K562 (cell line): ENCODE data around the gene KRTAP12-2. TPM values are rescaled to one million over a fixed set of nuclear protein-coding genes. Genes with fewer than 3 reads are reported as not detected.

Experiments used
- ATAC-seq: fragments of 200-7000 bp; cut with Tn5 transposase; 3 replicates; pipeline ENCODE4 v1.9.1; 2020; ENCODE audit warnings: moderate library complexity
- Bru-seq: library from RNA; stranded (reverse); fragments of 400-500 nt; gene quantifications from one replicate; lab custom pipeline; 2021; lab: Mats Ljungman, UMichigan
- BruChase-seq, 2 experiments: library from RNA; stranded (reverse); fragments of 400-500 nt; gene quantifications; one replicate each; lab custom pipeline; 2021; lab: Mats Ljungman, UMichigan
- BruUV-seq: library from RNA; stranded (reverse); fragments of 400-500 nt; replicated peaks from 2 replicates; lab custom pipeline; 2021; lab: Mats Ljungman, UMichigan
- CTCF ChIA-PET: fragments of 300-600 bp; formaldehyde crosslinking; extraction: SDS; loops from one replicate; lab custom pipeline; 2021; ENCODE audit warnings: low intra/inter-chr PET ratio; lab: Yijun Ruan, JAX
- POLR2A ChIA-PET: fragments of 300-600, 350-650 bp; sonication (Branson Sonifier 250); formaldehyde crosslinking; extraction: SDS; loops from one replicate; lab custom pipeline; 2021; ENCODE audit warnings: antibody characterized with exemption, inconsistent platforms; lab: Yijun Ruan, JAX
- DNase-seq, 4 experiments: peaks; one replicate each; pipeline versions ENCODE4 v3.0.0 to v3.0.0-alpha.2; 2011 to 2018; ENCODE audit warnings: low spot score in 3 of 4, mixed read lengths in 3 of 4; ENCODE audit errors: extremely low read depth in 1 of 4
- FAIRE-seq: peaks from 2 replicates; lab custom pipeline; 2011; peaks lifted over from hg19 to GRCh38; lab: Jason Lieb, UNC
- H2AFZ ChIP-seq: 2 replicates; pipeline ENCODE4 v1.6.0; 2011; ENCODE audit warnings: low read depth, low read length, control low read depth, inconsistent platforms
- H3K27ac ChIP-seq: fragments of 200-600 bp; 3 replicates; pipeline ENCODE4 v1.8.0; 2011; ENCODE audit warnings: low read depth, mild to moderate bottlenecking, control low read depth, inconsistent platforms, low read length, moderate library complexity, mixed read lengths; ENCODE audit errors: extremely low read depth
- H3K27me3 ChIP-seq, 2 experiments: fragments of 300-600 bp in 1 of 2; 2 replicates in 1 of 2; 3 replicates in 1 of 2; pipeline versions ENCODE4 v1.6.0 to v1.8.0; 2011; ENCODE audit warnings: inconsistent platforms in 2 of 2, low read length in 2 of 2, mild to moderate bottlenecking in 1 of 2, mixed read lengths in 1 of 2, moderate library complexity in 1 of 2; ENCODE audit not compliant: control insufficient read depth in 2 of 2, insufficient read depth in 2 of 2
- H3K36me3 ChIP-seq: fragments of 300-600 bp; 3 replicates; pipeline ENCODE4 v1.8.0; 2011; ENCODE audit warnings: mild to moderate bottlenecking, low read length, inconsistent platforms; ENCODE audit not compliant: control insufficient read depth, insufficient read depth
- H3K4me1 ChIP-seq, 2 experiments: fragments of 200-600 bp in 1 of 2; replicated peaks in 1 of 2; 2 replicates in 1 of 2; 3 replicates in 1 of 2; pipeline versions ENCODE4 v1.5.1 to v1.8.0; 2011; ENCODE audit warnings: inconsistent platforms in 2 of 2, low read length in 2 of 2, mild to moderate bottlenecking in 1 of 2, mixed read lengths in 1 of 2, moderate library complexity in 1 of 2; ENCODE audit not compliant: control insufficient read depth in 2 of 2, insufficient read depth in 2 of 2
- H3K4me2 ChIP-seq: 2 replicates; pipeline ENCODE4 v1.6.1; 2011; ENCODE audit warnings: low read length, control low read depth, inconsistent platforms, mixed read lengths; ENCODE audit not compliant: insufficient read depth
- H3K4me3 ChIP-seq: fragments of 200-600 bp; sonication (generic), shearing (Covaris generic); 2 replicates; pipeline ENCODE4 v1.5.1; 2016; ENCODE audit warnings: control low read depth, inconsistent platforms
- H3K79me2 ChIP-seq: fragments of 200-600 bp; 3 replicates; pipeline ENCODE4 v1.8.0; 2011; ENCODE audit warnings: low read length, inconsistent platforms; ENCODE audit not compliant: control insufficient read depth, insufficient read depth
- H3K9ac ChIP-seq, 2 experiments: 2 replicates each; pipeline versions ENCODE4 v1.6.0 to v1.6.1; 2011; ENCODE audit warnings: low read depth in 2 of 2, low read length in 2 of 2, control low read depth in 1 of 2, inconsistent platforms in 1 of 2, mild to moderate bottlenecking in 1 of 2, mixed read lengths in 1 of 2; ENCODE audit not compliant: insufficient read depth in 1 of 2
- H3K9me1 ChIP-seq: one replicate; pipeline ENCODE4 v1.6.0; 2011; ENCODE audit warnings: inconsistent platforms, mild to moderate bottlenecking, low read length, moderate library complexity; ENCODE audit not compliant: control insufficient read depth, insufficient read depth
- H3K9me3 ChIP-seq: replicated peaks from 2 replicates; pipeline ENCODE4 v1.5.1; 2011; ENCODE audit warnings: low read depth, low read length, inconsistent platforms; ENCODE audit not compliant: control insufficient read depth, insufficient read depth
- H4K20me1 ChIP-seq: replicated peaks from 2 replicates; pipeline ENCODE4 v1.6.1; 2011; ENCODE audit warnings: low read length, inconsistent platforms, mixed read lengths; ENCODE audit not compliant: control insufficient read depth, insufficient read depth
- IRF1 ChIP-seq: sonication (generic); formaldehyde crosslinking; IDR thresholded peaks from 2 replicates; pipeline ENCODE4 v1.8.0; 2022; ENCODE audit warnings: missing genetic modification reagents, mild to moderate bottlenecking, borderline replicate concordance
- WGBS: fragments of 100-300 bp; shearing (Covaris generic); methylation state at CpG from one replicate; pipeline ENCODE4 v1.1.6; 2016; ENCODE audit warnings: low coverage, mixed read lengths; ENCODE audit not compliant: insufficient coverage; ENCODE audit errors: missing lambda C conversion rate; 5-methylcytosine and 5-hydroxymethylcytosine counted together
- in situ Hi-C: fragments of 300-500 bp; cut with MboI; formaldehyde crosslinking; loops from 4 replicates; pipeline ENCODE4 v1.15.0; 2018; ENCODE audit warnings: inconsistent platforms, mixed read lengths
- intact Hi-C: fragments of 100-400 bp; cut with micrococcal nuclease; formaldehyde crosslinking; loops from 2 replicates; pipeline ENCODE4 v1.14.2; 2022
- long read RNA-seq, 3 experiments: library from polyadenylated mRNA in 2 of 3; library from RNA in 1 of 3; unstranded in 2 of 3; stranded (forward) in 1 of 3; transcript quantifications; one replicate each; pipeline ENCODE4 v2.0.0, GENCODE V29; 2019 to 2022
- polyA minus RNA-seq, 3 experiments: library from RNA; depleted of rRNA, polyadenylated mRNA; stranded (reverse); fragments of >200 nt; gene quantifications; 2 replicates each; pipeline ENCODE4 v1.2.3, GENCODE V29; 2011
- polyA plus RNA-seq, 8 experiments: library from polyadenylated mRNA; depleted of rRNA in 4 of 8; stranded (reverse) in 5 of 8; unstranded in 3 of 8; fragments of >200 nt; fragmentation: Nextera tagmentation in 2 of 8; fragmentation: Illumina TruSeq in 1 of 8; extraction: Ambion mirVana in 2 of 8; extraction: Trizol in 1 of 8; gene quantifications; 2 replicates each; pipeline versions ENCODE4 v1.2.1 to v1.2.3, GENCODE V29; 2011 to 2014; ENCODE audit warnings: inconsistent platforms in 1 of 8, missing spikeins in 1 of 8
- total RNA-seq, 7 experiments: library from RNA; depleted of rRNA in 6 of 7; stranded (reverse); fragments of >200 nt in 6 of 7; fragmentation: Illumina TruSeq in 2 of 7; extraction: Trizol in 2 of 7; gene quantifications; 2 replicates each; pipeline versions ENCODE4 v1.2.1 to v1.2.3, GENCODE V29; 2011 to 2021; ENCODE audit warnings: low replicate concordance in 1 of 7

Gene KRTAP12-2
- not detected in 2 replicates for total RNA-seq (2011; cell fraction: chromatin; rRNA removed; ENCODE audit: low replicate concordance)
- total RNA-seq (2011; cell fraction: nucleolus; rRNA removed): not detected in 2 replicates
- total RNA-seq (2011; cell fraction: nucleoplasm; rRNA removed): not detected in 2 replicates
- total RNA-seq (2014; rRNA removed): not detected in 2 replicates
- total RNA-seq (2014; rRNA removed; fragmentation: Illumina TruSeq; extraction: Trizol): not detected in 2 replicates
- total RNA-seq (2015; rRNA removed; fragmentation: Illumina TruSeq; extraction: Trizol): not detected in 2 replicates
- not detected in 2 replicates for total RNA-seq (2021)
- not detected in 2 replicates for polyA plus RNA-seq (2011; rRNA removed)
- not detected in 2 replicates for polyA plus RNA-seq (2011; cell fraction: cytosol; rRNA removed)
- not detected in 2 replicates for polyA plus RNA-seq (2011; cell fraction: nucleus; rRNA removed)
- polyA plus RNA-seq (2012): not detected in 2 replicates
- polyA plus RNA-seq (2014; fragmentation: Illumina TruSeq; extraction: Trizol): not detected in 2 replicates
- not detected for polyA plus RNA-seq (2014; fragmentation: Nextera tagmentation; extraction: Ambion mirVana)
- polyA plus RNA-seq (2014; rRNA removed): not detected in 2 replicates
- polyA minus RNA-seq (2011; rRNA and poly(A)+ RNA removed): not detected in 2 replicates
- not detected in 2 replicates for polyA minus RNA-seq (2011; cell fraction: cytosol; rRNA and poly(A)+ RNA removed)
- polyA minus RNA-seq (2011; cell fraction: nucleus; rRNA and poly(A)+ RNA removed): not detected in 2 replicates
- Bru-seq, nascent RNA: not detected
- BruChase-seq, experiment 1, labeled RNA remaining after a 2-hour chase: not detected
- not detected for BruChase-seq, experiment 2, labeled RNA remaining after a 6-hour chase
- long read RNA-seq, experiment 1: 0 reads
- long read RNA-seq, experiment 2: 0 reads
- long read RNA-seq, experiment 3: 0 reads

GRCh38 chr21:44666401-44667320 is at the start of gene KRTAP12-2:
TSS of gene KRTAP12-2 (minus strand) at chr21:44666927. CDS start at chr21:44666886, 41 bp downstream.
- FAIRE-seq: no peak
- in situ Hi-C loops (no loop called here), intact Hi-C loops (no loop called here)
- Histone ChIP-seq H3K4me2 (no peak within 1 kb of the TSS), H3K9me1 (no peaks in the 10 kb centered on the region), H3K27ac (no peak within 1 kb of the TSS), H2AFZ (no peak within 1 kb of the TSS), H3K36me3 (no peaks in the 10 kb centered on the region), H3K9ac (no peak within 1 kb of the TSS), H3K79me2 (no peaks in the 10 kb centered on the region), H3K4me1 (no peaks in the 10 kb centered on the region), H3K4me3 (no peak within 1 kb of the TSS), H3K9me3 (peaks cover 4% of the 10 kb centered on the region), H3K27me3 (no peaks in the 10 kb centered on the region), H4K20me1 (no peaks in the 10 kb centered on the region)
- ChIA-PET CTCF (no interaction called here), POLR2A (interaction anchor here (0.8 kb wide), 1 partner anchor 1305 kb away, joined by 3 read pairs; no protein-coding TSS in a partner anchor)
- under 1% methylated on average over 19 of the region's 19 CpGs for WGBS
- no TSS peak for BruUV-seq
- no peak for TF ChIP-seq IRF1 (CRISPR knock-in tag)
- no peak for DNase-seq
- no peak for ATAC-seq
